ENCODE measurements around the gene FRMPD4. TPM values are rescaled to one million over a fixed set of nuclear protein-coding genes. Genes with fewer than 3 reads are reported as not detected.

Gene FRMPD4
- total and polyA plus RNA-seq, 10 of the 15 experiments (the other 5 are each of a cell fraction or from before 2014, with no cell fraction given): not detected

- intact Hi-C loops (cut with micrococcal nuclease; ENCODE audit: unreplicated experiment): no loop called here
- TF ChIP-seq SKIL (IDR thresholded peaks at IDR 0.05; ENCODE audit: low read depth, poor library complexity, severe bottlenecking): no peak
- TF ChIP-seq TARDBP (IDR thresholded peaks at IDR 0.05; ENCODE audit: borderline replicate concordance): no peak
- TF ChIP-seq JUNB (IDR thresholded peaks at IDR 0.05): no peak
- TF ChIP-seq NBN (IDR thresholded peaks at IDR 0.05): no peak
- no peak for TF ChIP-seq HCFC1 (IDR thresholded peaks at IDR 0.05; ENCODE audit: low read length)
- no peak for TF ChIP-seq IRF4 (IDR thresholded peaks at IDR 0.05; ENCODE audit: low read depth, low read length)
- Histone ChIP-seq H4K20me1 (ENCODE audit: control insufficient read depth, insufficient read depth) (no peaks in the 10 kb centered on the region), H3K36me3 (ENCODE audit: control insufficient read depth in 2 of 2, insufficient read depth in 2 of 2, low read length in 1 of 2) (no peaks in the 10 kb centered on the region), H3K27ac (ENCODE audit: control insufficient read depth, insufficient read depth) (no peak overlapping the region), H3K4me2 (ENCODE audit: control insufficient read depth, insufficient read depth) (no peak overlapping the region), H3K27me3 (replicated peaks in 1 of 2; ENCODE audit: control insufficient read depth in 2 of 2, insufficient read depth in 2 of 2, low read length in 1 of 2) (no peaks in the 10 kb centered on the region), H3K9me3 (replicated peaks; ENCODE audit: control insufficient read depth, insufficient read depth, low read length) (no peaks in the 10 kb centered on the region), H2AFZ (ENCODE audit: control insufficient read depth, low read depth, low read length) (no peak overlapping the region), H3K9ac (ENCODE audit: control insufficient read depth, insufficient read depth, low read length) (no peak overlapping the region), H3K4me3 (no peak overlapping the region), H3K79me2 (ENCODE audit: control insufficient read depth, insufficient read depth, low read length) (no peaks in the 10 kb centered on the region), H3K4me1 (ENCODE audit: control insufficient read depth, insufficient read depth, low read length) (no peaks in the 10 kb centered on the region)
- BruUV-seq (replicated peaks): no TSS peak
- CTCF ChIA-PET: no interaction called here
- no peak for FAIRE-seq
- no peak for DNase-seq (ENCODE audit: low read depth, low spot score)
- in situ Hi-C loops (cut with MboI): no loop called here
- RAD21 ChIA-PET (ENCODE audit: unreplicated experiment): no interaction called here
- SMC1A ChIA-PET (ENCODE audit: uncharacterized antibody, unreplicated experiment): no interaction called here
- 4% methylated on average over 1 of the region's 1 CpG for WGBS (ENCODE audit: insufficient coverage, insufficient replicate concordance, low lambda C conversion rate, missing lambda C conversion rate)
- no peak for ATAC-seq
- POLR2A ChIA-PET: no interaction called here
These were observed 15.5 kb downstream of the FRMPD4 start for GRCh38 chrX:12153741-12154140.

DNA sequence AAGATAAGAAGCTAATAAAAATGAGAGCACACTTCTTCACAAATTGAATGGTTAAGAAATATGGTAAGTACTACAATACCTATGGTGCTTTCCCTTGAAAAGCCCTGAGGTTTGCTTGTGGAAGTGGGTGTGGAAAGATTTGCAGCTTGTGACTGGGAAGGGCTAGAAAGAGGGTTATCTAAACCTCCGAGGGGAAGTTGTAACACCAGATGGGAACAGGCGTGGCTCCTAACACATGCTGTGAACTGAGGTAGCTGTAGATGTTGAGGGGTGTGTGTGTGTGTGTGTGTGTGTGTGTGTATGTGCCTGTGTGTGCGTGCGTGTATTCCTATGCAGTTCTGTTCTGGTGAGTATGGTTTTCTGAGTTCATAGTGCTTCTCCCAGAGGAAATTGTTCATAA is 21.5 kb downstream of the FRMPD4 start:
- H3K27me3 ChIP-seq (replicated peaks in 1 of 2; ENCODE audit: control insufficient read depth in 2 of 2, insufficient read depth in 2 of 2, low read length in 1 of 2): no peaks in the 10 kb centered on the region; a peak in 1 of 4 replicates
- H3K9me3 ChIP-seq (replicated peaks; ENCODE audit: control insufficient read depth, insufficient read depth, low read length): no peaks in the 10 kb centered on the region
- no TSS peak for BruUV-seq (replicated peaks)
- in situ Hi-C loops (cut with MboI): no loop called here
- no peak overlapping the region for H3K9ac ChIP-seq (ENCODE audit: control insufficient read depth, insufficient read depth, low read length)
- no peak for FAIRE-seq
- no peaks in the 10 kb centered on the region for H3K4me1 ChIP-seq (ENCODE audit: control insufficient read depth, insufficient read depth, low read length)
- no peak for ATAC-seq
- H3K4me2 ChIP-seq (ENCODE audit: control insufficient read depth, insufficient read depth): no peak overlapping the region
- no peak for TF ChIP-seq SMAD1 (IDR thresholded peaks at IDR 0.05; ENCODE audit: low read depth, partially characterized antibody)
- no peak for TF ChIP-seq IKZF1 (conservative IDR thresholded peaks at IDR 0.05)
- TF ChIP-seq SRF (IDR thresholded peaks at IDR 0.05; ENCODE audit: low read depth in 2 of 2, low read length in 2 of 2): no peak
- no peak for TF ChIP-seq ETV6 (conservative IDR thresholded peaks at IDR 0.05 in 1 of 2, IDR thresholded peaks at IDR 0.05 in 1 of 2; ENCODE audit: borderline replicate concordance in 1 of 2, low read depth in 1 of 2)
- TF ChIP-seq MLLT1 (IDR thresholded peaks at IDR 0.05): no peak
- TF ChIP-seq POU2F2 (IDR thresholded peaks at IDR 0.05; ENCODE audit: borderline replicate concordance, low read depth, low read length): no peak
- 52% methylated on average over 4 of the region's 4 CpGs for WGBS (ENCODE audit: insufficient coverage, insufficient replicate concordance, low lambda C conversion rate, missing lambda C conversion rate)
- POLR2A ChIA-PET: no interaction called here
- no peak overlapping the region for H3K4me3 ChIP-seq
- intact Hi-C loops (cut with micrococcal nuclease; ENCODE audit: unreplicated experiment): no loop called here
- H3K79me2 ChIP-seq (ENCODE audit: control insufficient read depth, insufficient read depth, low read length): no peaks in the 10 kb centered on the region
- H3K36me3 ChIP-seq (ENCODE audit: control insufficient read depth in 2 of 2, insufficient read depth in 2 of 2, low read length in 1 of 2): no peaks in the 10 kb centered on the region
- SMC1A ChIA-PET (ENCODE audit: uncharacterized antibody, unreplicated experiment): no interaction called here
- no peaks in the 10 kb centered on the region for H4K20me1 ChIP-seq (ENCODE audit: control insufficient read depth, insufficient read depth)
- H2AFZ ChIP-seq (ENCODE audit: control insufficient read depth, low read depth, low read length): no peak overlapping the region
- no peak for DNase-seq (ENCODE audit: low read depth, low spot score)
- H3K27ac ChIP-seq (ENCODE audit: control insufficient read depth, insufficient read depth): no peak overlapping the region
- CTCF ChIA-PET: no interaction called here
- RAD21 ChIA-PET (ENCODE audit: unreplicated experiment): no interaction called here

Data from GM12878 (cell line).